ENCODE data around the gene GAS7.
A peak's percentile ranks its signal among the peaks of the same experiment; 100 is the strongest.

The GAS7 gene

DNA sequence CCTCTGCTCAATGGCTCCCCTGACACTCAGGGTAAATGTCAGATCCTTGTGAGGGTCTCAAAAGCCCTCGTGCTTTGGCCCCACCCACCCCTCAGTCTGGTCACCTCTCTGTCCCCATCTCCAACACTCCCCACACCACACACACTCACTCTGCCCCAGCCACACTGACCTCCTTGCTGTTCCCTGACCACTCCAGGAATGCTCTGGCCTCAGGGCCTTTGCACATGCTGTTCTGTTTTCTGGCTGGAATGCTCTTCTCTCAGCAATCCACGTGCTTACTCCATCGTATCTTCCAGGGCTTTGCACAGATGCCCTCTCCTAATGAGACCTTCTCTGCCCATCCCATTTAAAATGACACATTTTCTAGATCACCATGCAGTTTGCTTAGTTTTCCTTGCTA lies 28.2 kb downstream of the GAS7 start:
- DNase-seq = no peak

DNA sequence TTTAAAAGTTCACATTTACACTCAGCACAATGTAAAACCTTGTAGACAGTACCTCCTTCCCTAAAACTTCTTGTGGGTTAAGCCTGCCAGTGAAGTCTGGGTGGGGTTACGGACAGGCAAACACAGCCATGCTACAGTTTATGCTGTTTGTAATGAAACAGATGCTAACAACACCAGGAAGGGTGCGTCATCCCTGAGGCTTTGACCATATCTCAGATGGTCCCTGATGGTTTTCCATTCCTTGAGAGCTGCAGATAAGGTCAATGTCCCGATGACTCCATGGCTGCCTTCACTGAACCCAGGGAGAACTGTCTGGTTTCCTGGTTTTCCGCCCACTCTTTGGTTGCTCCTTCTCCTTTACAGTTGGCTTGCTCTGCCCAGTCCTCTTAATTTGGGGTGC lies 29.1 kb downstream of the GAS7 start:
- peak; percentile 62 to 76 (median 65) for DNase-seq

DNA sequence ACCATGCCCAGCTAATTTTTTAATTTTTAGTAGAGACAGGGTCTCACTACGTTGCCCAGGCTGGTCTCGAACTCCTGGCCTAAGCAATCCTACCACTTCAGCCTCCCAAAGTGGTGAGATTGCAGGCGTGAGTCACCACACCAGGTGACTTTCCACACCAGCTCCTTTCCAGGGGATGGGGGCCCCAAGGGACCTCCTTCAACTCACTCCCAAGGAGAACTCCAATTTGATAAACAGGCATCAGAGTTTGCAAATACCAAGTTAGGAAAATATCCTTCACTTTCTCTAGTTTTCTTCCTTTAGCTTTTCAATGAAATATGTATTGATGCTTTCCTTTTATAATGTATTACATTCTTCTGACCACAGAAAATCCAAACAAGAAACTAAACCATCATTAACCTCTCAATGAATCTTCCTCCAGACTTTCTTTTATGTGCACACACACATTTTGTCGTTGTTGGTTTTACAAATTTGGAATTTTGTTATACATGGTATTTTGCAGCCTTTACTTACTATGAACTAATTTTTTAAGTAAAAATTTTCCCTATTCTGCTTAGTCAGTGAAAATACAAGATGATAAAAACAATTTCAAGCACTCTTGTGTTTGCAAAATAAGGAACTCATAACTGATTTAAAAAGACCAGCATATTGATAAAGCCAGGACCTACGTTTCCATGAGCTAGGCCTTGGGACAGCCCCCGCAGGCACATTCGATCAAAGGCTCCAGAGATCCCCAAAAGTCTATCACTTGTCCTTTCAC lies 32.0 kb downstream of the GAS7 start:
- DNase-seq = no peak

DNA sequence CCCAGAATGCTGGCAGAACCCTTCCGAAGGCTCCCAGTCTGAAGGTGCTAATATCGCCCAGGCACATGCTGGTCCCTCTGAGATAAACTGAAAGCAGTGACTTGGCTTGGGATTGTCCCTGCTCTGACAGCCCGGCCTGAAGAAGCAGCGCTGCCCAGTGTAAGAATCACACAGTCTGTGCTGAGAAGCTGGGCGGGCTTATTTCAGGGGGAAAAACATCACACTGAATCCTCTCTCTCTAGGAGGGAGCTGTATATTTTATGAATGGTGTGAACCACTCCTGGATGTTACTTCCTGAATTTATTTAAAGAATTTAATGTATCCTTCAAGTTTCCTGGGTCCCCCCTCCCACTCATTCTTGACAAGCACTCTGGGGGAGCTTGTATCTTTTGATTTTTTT lies 36.3 kb downstream of the GAS7 start:
- DNase-seq = peak; percentile 86 to 92 (median 89)

DNA sequence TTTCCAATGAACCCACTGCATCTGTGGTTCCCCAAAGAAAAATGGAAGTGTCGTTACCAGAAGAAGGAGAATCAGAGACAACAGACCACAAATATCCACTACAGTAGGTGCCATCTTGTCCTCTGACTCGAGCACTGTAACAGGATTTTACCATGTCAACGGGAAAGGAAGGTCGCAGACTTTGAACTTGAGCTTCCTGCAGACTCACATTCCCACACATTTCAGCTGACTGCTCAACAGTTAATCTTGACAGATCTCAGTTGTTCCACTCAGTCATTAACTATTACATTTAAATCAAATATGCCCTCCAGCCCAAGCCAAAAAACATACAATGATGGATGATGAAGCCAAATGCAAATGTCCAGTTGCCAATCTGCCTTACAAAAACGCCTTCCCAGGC lies 37.0 kb downstream of the GAS7 start:
- no peak for DNase-seq

DNA sequence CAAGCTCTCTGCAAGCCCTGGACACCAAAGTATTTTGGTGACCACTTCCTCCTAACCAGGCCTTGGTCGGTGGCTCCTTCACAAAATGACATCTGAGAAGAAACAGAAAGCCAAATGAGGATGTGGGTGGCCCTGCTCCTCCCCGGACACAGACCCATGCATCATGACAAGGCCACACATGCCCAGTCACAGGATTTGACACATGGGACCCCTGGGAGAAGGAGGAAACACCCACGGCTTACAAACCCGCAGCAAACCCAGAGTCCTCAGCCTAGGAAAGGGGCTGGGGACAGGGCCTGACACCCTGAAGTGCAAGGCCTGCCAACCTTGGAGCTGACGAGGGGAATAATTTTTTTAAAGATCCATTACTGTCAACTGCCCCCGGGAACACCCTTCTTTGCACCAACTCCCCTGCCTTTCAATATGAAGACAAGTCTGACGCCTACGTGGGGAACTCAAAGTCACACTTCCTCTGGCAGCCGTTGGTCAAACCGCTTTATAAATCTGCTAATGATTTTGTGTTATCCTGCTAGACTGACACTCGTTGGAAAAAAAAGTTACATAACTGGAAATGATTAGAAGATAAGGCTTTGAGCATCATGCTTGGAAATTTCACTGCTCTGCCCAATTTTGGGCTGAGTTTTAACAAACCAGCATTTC lies 41.3 kb downstream of the GAS7 start:
- peak; percentile 94 to 97 (median 95) for DNase-seq

DNA sequence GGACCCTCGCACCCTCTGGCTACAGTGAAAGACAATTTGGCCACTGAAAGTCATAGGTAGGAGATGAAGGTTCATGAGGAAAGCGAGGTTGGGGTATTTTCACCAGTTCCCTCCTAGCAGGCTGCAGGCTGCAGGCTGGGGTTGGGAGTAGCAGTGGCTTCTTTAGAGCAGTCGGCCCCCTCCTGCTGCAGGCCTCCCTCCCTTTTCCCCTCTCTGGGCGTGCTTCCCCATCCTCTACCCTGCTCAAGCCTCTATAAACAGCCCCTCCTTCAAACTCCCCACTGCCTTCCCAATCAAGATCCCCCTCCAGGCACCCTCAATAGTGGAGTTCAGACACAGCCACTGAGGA lies 41.8 kb downstream of the GAS7 start:
- no peak for DNase-seq

DNA sequence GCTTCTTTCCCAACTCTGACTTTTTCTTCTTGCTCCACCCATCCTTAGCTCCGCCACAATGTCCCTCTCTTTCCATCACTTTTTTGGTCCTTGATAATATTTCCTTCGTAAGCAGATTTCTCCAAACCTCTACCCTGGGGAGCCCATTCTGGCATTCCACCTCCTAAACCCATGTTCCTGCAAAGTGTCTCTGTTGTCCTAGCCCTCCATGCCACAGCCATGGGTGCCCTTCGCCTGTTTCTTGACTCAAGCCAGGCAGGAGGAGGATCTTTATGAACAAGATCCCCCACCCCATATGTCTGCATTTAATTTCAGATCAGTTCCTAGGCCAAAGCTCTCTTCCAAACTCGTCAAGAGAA lies 42.4 kb downstream of the GAS7 start:
- DNase-seq = no peak

DNA sequence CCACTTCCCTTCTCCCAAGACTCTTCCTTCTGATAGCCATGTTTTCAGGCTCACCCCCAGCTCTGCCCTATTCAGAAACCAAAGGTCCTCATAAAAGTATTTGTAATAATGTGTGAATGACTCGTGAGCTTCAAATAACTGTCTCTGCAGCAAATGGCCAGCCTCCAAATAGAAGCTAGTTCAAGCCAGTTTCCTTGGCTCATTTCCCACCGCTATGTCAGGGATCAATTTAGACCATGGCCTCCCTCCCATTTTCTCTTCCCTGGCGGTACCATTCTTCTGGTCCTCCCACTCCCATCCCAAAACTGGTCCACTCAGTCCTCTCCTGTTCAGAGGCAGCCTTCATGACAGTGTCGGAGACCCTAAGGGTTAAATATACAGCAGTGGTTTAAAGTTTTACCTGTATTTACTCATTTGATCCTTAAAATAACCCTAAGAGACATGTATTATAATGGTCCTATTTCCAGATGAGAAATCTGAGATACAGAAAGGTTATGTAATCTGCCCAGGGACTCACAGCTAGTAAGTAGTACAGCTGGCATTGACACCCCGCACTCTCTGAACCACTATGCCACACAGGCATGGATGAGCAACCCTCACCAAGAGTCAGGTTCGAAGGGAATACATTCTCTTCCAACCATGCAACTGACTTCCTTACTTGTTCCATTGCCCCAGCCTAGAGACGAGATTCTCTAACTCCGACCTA lies 42.9 kb downstream of the GAS7 start:
- DNase-seq = peak; percentile 23 to 55 (median 37)

DNA sequence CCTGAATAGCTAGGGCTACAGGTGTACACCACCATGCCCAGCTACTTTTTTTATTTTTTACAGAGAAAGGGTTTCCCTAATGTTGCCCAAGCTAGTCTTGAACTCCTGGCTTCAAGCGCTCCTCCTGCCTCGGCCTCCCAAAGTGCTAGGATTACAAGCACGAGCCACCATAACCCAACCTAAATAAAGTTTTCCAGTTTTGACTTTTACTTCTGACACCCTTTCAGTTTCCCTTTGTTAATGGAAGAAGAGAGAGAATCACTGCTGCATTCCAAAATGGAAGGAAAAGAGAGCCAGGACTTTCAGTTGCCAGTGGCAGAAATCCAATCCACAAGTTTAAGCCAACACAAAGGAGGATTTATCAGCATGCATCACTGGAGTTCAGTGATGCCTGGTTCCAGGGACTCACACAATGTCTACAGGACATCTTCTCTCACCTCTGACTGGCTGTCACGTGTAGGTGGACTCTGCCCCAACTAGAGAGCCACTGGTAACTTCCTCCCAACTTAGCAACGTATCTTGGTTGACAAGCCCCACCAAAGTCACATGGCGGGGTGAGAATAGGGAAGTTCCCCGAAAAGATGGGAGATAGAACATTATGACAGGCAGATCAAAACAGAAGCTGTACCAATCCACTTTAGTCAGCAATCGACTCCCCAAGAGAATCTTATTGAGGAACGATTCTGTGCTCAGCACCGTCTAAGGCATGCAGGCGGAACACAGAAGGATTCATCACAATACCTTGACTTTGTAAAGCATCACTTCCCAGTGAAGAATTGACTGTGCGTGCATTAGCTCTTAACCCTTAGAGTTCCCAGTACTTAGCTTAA lies 46.5 kb downstream of the GAS7 start:
- peak; percentile 91 to 96 (median 94) for DNase-seq

DNA sequence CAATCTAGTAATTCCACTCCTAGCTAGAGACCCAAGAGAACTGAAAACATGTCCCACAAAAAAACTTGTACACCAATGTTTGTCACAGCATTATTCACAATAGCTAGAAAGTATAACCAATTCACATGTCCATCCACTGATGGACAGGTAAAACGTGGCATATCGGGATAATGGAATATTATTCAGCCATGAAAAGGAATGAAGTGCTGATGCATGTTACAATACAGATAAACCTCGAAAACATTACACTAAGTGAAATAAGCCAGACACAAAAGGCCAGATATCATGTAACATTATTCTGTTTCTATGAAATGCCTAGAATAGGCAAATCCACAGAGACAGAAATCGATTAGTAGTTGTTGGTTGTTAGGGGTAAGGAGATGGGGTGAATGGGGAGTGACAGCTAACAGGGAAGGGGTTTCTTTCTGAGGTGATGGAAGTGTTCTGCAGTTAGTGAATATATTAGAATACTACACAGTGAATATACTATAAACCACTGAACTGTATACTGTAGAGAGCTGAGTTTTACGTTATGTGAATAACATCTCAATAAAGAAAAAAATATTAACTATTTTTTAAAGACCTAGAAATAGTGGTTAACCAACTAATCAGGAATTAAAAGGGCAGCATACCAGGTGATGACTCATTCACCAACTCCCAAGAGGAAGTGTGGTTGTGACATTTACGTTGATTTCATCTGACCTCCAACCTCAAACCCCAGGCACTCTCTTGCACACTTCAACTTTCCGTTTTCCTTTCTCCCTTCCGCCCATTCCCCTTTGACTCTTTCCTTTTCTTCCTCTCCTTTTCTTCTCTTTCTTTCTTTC lies 48.6 kb downstream of the GAS7 start:
- DNase-seq = peak; percentile 84 to 95 (median 94)

DNA sequence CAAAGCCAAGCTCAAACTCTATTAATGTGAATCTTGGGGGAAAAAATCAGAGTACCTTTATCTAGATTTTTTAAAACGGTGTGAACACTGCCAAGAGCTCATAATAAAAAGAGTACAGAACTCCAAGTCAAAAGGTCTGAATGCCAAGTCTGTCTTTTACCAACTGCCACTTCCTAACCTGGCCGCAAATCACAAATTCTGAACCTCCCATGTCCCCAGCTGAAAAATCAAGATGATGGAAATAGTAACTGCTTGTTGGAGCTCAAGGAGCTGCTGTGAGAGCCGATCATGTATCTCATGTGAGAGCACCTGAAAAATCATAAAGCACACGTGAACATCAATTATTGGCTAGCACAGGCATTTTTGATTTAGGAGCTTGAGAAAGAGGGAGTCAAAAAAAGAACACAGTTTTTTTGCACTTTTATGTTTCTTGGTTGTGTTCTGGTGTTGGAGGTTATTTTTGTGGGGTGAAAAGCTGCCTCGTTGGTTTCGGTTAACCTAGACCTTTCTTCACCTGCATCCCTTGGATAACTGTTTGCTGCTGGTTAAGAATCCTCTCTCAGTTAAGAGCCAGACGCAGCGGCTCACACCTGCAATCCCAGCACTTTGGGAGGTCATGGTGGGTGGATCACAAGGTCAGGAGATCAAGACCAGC lies 50.5 kb downstream of the GAS7 start:
- DNase-seq = no peak

DNA sequence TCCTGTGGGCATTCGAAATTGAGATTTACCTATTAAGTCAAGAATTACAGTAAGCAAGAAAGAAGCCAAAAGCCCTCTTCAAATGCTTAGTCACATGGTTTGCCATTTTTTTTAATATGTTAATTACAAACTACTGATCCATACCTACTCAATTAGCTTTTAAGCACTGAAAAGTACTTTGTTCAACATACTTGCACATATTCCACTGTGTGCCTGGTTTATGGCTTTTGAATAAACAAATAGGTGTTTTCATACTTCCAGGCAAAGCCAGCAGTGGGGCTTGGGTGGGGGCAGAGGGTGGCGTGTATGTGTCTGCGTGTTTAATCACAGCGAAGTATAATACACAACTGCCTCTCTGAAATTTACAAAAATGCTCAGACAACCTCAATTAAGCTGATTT lies 51.4 kb downstream of the GAS7 start:
- no peak for DNase-seq

DNA sequence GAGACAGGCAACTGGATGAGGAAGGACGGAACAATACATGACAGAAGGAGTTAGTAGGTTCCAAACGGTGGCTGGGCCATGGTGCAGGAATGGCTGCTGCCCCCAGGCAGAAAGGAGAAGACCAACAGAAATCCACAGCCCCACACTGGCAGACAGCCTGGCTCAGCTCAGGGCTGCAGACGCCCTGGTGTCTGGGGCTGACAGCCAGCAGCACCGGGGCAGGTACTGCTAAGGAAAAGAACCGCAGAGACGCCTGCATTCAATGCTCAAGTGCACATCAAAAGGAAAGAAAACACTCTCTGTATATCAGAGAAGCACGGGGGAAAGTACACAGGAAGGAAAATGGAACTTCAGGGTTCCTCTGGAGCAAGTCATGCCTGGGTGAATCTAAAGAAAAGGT lies 53.4 kb downstream of the GAS7 start:
- DNase-seq = peak; percentile 44 to 57 (median 49)

DNA sequence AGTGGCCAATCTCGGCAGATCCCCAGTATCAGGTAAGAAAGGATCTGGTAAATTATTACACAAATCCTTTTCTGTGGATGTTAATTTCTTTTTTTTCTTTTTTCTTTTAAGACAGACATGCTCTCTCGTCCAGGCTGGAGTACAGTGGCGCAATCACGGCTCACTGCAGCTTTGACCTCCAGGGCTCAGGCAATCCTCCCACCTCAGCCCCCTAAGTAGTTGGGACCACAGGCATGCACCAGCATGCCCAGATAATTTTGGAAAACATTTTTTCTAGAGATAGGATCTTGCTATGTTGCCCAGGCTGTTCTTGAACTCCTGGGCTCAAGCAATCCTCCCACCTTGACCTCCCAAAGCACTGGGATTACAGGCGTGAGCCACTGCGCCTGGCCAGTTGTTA lies 54.0 kb downstream of the GAS7 start:
- DNase-seq = no peak

DNA sequence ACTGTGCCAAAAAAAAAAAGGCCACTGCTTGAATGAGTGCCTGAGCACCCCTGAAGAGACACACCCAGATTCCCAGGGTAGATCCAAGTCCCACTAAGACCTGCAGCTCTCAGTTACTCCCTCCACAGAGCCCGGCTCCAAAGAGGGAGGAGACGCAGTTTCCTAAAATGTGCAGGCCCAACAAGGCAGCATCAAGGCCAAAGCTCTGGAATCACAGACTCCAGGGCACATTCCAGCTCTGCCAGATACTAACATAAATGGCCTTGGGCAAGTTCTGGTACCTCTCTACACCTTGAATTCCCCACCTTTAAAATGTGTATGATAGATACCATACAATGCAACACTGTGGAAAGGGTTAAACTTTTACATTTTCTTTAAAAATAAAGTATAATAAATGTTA lies 57.0 kb downstream of the GAS7 start:
- DNase-seq = no peak

DNA sequence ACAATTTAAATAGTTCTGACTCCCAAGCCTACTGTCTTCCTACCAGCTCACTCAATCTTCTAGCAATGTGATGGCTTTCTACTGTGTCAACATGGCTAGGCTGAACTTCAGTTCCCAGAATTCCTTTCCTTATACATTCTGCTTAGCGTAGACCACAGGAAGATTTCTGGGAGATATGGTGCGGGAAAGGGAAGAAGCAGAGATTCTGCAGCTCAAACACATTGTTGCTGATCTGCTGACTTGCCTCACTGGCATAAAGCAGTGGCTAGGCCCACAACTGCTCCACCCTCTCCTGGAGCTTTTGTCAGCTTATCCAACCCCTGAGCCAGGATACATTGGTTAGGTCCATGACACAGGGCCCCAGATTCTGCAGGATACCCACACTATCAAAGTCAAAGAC lies 58.8 kb downstream of the GAS7 start:
- no peak for DNase-seq

DNA sequence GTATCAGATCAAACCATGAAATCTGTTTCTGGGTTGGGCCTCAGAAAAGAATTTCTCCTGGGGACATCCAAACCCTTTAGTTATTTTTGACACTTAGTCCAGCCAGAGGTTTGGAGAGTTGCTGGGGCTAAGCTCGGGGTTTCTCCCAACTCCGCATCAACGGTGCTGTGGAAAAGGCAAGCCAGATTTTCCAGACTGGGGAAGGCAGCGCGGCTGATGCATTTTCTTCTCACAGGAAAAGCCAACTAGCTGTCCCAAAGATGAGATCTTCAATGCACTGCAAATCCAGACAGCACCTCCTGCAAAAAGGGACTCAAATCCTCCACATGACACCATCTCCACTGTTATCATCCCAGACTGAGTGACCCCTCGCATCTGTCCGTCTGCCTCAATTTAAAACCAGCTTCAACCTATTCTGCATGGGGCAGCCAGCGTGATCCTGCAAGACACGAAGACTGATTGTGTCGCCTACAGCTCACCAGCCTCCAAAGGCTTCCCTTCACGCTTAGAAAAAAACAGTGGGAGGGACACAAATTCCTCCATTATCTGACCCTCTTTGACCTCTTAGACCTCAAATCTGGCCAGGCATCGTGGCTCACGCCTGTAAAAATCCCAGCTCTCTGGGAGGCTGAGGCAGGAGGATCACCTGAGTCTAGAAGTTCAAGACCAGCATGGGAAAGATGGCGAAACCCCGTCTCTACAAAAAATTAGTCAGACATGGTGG lies 62.0 kb downstream of the GAS7 start:
- DNase-seq = no peak

DNA sequence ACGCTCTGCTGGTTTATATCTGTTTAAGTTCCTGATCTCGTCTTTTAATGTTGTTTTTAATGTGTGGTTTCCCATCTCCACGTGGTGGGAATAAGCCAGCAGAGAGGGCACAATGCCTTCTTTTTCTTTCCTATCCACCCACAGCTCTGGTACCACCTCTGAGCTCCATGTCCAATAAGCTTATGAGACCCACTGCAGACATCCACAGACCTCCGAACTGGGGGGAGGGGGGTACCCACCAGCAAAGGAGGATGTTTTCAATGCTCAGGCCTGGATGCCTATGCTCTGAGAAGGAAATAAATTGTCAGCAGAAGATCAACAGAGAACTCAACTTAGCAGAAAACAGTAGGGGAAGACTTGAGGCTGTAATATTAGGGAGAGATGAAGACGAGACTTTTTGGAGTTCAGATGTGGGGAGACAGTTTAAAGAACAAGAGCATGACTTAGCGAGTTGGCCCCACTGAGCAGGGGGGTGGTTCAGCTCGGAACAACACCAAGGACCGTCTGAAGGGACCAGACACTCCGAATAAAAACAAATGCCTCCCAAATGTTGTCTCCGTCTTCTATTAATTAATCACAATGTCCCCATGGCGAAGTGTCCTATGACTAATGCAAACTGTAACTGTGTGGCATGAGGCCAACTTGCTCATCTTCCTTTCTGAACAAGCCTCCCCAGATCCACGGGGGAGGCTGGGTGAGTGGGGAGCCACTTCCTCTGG lies 62.7 kb downstream of the GAS7 start:
- peak; percentile 93 to 96 (median 95) for DNase-seq

DNA sequence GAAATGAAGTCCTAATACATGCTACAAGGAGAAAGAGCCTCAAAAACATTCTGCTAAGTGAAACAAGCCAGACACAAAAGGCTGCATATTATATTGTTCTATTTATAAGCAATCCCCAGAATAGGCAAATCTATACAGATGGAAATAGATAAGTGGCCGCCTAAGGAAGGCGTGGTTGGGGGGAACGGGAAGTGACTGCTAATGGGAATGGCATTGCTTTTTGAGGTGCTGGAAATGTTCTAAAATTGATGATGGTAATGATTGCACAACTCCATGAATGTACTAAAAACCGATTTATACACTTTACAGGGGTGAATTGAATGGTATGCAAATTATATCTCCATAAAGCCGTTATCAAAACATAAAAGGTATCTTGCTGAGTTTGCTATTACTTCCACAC lies 67.7 kb downstream of the GAS7 start:
- peak in 1 of 3 donors; percentile 47 for DNase-seq

All from suppressor macrophage treated with lipopolysaccharide for 1 hour (primary cell).